Limb (tissue), 2 donors: Measurements from ENCODE around the gene C1orf216.
"Not testable (repeated sequence)": the region's sequence is repeated elsewhere in the genome, so short reads cannot be mapped to it uniquely, and the experiment has no call there.

Experiments used
- DNase-seq, 2 donors: peaks; one replicate each; pipeline ENCODE4 v3.0.0-alpha.2; 2016; ENCODE audit errors: extremely low spot score in 2 of 2

C1orf216 gene

DNA sequence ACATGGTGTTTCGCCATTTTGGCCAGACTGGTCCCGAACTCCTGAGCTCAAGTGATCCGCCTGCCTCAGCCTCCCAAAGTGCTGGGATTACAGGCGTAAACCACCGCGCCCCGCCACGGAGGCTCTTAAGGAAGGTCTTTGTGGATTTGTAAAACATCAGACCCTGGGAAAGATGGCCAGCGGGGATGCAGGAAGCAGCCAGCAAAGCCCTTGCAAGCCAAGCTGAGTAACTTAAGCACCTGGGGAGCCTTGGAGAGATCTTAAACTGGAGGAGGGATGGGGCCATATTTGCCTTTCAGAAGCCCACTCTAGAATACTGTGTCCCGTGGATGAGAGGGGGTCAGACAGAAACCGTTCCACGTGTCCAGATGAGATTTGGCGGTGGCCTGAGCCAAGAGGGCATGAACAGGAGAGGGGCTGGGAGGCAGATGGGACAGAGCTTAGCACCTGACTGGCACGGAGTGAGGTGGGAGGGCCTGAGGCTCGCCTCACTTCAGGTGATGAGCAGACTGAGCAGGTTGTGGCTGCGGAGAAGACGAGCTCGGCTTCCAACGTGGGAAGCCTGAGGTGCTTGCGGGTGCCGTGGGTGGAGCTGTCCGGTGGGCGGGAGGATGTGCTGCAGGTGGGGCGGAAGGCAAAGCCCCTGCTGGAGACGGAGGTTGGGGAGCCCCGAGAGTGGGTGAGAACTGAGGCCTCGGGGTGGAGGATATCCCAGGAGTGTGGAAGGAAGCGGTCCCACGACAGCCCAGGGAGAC lies 11.7 kb downstream of the C1orf216 start:
- no peak for DNase-seq

DNA sequence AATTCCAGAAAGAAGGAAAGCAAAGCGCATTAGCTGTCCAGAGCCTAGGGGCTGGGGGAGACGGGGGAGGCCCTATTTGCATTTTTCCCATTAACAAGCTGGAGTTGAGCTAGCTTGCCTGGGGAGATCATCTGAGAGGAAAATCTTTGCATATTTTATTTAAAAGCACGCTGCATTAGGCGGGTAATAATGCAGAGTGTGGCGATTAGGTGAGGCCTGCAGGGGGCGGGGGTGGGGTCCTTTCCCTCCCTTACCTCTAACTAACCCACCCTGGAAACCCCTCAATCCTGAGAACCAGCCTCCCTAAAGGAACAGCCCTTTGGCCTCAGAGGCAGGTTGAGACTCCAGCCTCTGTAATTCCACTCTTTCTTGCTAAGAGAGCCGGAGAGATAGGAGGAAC lies 16.2 kb downstream of the C1orf216 start:
- no peak for DNase-seq

GRCh38 chr1:35699152-35699551 lies 19.5 kb downstream of the C1orf216 start:
- DNase-seq: not testable (repeated sequence)

DNA sequence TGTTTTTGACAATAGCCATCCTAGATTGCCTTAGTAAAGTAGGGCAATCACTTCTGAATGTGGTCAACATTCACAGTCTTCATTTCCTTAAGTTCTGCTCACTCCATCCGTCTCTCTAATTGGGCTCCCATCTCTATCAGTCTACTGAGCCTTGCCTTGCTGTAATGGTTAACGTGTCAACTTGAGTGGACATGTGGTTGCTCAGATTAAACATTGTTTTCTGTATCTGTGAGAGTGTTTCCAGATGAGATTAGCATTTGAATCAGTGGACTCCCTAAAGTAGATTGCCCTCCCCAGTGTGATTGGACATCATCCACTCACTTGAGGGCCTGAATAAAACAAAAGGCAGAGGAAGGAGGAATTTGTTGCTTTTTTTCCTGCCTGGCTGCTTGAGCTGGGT lies 26.4 kb downstream of the C1orf216 start:
- DNase-seq: no peak

DNA sequence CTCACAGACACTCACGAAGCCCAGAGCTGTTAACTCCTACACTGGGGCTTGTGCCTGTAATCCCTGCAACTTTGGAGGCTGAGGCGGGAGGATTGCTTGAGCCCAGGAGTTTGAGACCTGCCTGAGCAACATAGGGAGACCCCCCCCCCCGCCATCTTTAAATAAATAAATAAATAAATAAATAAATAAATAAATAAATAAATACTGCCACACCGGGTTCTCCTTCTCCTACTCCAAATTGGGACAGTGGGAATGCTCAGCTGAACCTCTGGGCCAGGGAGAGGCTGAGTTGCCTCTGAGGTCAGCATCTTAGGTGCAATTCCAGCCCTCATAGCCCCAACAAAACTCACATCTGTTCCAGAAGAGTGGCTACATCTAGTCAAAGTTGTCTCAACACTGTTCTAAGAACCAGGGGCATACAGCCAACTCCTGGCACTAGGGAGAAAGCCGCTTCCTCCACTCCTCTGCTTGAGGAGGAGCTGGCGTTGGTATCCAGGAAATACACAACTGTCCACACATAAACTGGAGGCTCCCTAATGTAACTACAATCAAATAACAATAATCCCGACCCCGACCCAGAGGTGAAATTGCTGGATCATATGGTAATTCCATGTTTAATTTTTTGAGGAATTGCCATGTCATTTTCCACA lies 27.0 kb downstream of the C1orf216 start:
- DNase-seq: no peak

DNA sequence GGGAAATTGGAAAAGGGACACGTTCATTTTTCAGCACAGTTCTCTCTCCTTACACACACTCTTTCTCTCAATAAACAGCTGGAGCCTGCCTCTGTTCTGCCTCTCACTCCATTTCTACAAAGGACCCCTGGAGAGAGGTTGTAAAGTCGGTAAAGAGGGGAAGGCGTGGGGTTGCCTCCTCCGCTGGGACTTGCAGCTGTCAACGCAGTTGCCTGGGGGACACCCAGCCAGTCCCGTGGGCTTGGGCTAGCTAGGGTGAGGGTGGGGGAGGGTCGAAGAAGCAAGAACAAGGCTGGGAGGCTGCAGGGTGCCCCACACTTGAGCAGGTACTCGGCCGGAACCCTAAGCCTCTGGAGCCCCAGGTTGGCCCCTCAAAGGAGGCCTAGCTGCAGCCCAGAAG lies 27.6 kb downstream of the C1orf216 start:
- DNase-seq: no peak

GRCh38 chr1:35690103-35690502 lies 28.6 kb downstream of the C1orf216 start:
- DNase-seq: not testable (repeated sequence)

GRCh38 chr1:35688161-35688560 lies 30.5 kb downstream of the C1orf216 start:
- DNase-seq: no peak

GRCh38 chr1:35683012-35683411 lies 35.7 kb downstream of the C1orf216 start:
- no peak for DNase-seq

- DNase-seq: no peak
These were observed 38.4 kb downstream of the C1orf216 start for GRCh38 chr1:35680271-35680670.

DNA sequence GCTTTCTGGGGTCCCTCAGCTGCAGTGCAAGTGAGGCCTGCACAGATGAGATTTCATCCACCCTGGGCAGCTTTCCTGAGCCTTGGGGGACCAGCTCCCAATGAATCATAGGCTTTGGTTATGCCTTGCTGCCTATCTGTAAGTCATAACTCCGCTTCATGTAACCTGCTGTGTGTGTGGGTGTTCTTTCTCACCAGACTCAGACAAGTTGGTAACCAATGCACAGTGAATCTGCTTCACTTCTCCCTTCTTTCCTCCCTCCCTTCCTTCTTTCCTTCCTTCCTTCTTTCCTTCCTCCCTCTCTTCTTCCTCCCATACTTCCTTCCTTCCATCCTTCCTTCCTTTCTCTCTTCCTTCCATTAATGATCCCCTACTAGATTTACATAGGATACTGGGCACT lies 42.9 kb downstream of the C1orf216 start:
- DNase-seq: no peak

GRCh38 chr1:35674111-35674510 lies 44.6 kb downstream of the C1orf216 start:
- no peak for DNase-seq

DNA sequence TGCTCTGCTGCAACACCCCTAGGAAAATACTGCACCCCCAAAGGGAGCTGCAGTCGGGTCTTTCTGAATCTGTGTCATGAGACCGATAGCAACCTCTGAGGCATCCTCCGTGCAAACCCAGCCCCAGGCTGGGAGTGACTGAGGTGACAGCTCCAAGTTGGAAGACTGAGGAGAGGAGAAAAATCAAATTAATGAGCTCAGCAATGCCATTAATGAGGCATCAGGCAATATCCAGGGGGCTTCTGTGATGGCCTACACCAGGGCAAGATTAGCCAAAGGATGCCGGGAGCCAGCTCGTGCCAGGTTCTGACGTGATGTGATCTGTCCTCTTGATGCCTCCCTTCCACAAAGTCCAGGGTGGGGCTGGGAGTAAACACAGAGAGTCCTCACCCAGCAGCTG lies 46.6 kb downstream of the C1orf216 start:
- no peak for DNase-seq

DNA sequence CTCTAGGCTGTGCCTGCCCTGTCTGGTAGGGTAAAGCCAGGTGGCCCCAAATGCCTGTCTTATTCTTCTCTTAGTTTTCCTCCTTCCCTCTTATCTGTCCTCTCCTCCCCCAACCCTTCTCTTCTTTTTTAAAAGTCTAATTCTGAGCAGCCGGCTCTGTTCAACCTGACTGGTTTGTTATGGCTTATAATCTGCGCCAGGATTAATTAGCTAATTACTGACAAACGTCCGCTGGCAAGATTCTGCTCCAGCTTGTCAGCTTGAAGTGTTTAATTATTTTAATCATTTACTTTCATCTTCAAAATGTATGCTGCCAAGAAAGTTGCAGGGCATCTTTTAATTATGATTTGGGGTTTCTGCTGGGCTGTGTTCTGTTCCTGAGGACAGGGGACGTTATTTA lies 50.2 kb downstream of the C1orf216 start:
- no peak for DNase-seq

DNA sequence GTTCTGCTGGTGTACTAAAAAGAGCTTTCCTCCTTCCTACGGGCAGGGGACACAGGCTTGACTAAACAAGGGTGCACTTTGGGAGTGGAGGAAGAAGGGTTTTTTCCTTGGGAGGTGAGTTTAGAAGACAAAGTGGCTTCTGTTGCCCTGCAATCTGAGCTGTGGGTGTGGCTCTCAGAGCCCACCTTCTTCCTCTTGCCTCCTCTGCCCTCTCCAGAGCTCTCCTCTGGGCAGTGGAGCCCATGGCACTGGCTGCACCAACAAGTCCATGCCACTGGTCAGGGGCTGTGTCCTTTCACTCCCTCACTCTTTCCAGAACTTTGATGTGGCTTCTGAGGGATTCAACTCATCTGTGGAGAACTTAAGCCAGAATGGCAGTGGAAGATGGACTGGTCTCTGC lies 51.8 kb downstream of the C1orf216 start:
- no peak for DNase-seq

GRCh38 chr1:35666216-35666615 lies 52.5 kb downstream of the C1orf216 start:
- DNase-seq: no peak
